NCI-H345 (cell line): ENCODE results near the gene KCNQ1.

Experiments used
- DNase-seq: peaks from one replicate; lab custom pipeline; 2025; lab: John Stamatoyannopoulos, UW

The KCNQ1 gene

GRCh38 chr11:2824851-2825250 is 380.0 kb downstream of the KCNQ1 start:
- DNase-seq: no peak

- DNase-seq: no peak
Measured at GRCh38 chr11:2825261-2825888, 380.6 kb downstream of the KCNQ1 start.

- no peak for DNase-seq
Measured at GRCh38 chr11:2825889-2826678, 381.3 kb downstream of the KCNQ1 start.

GRCh38 chr11:2826679-2827056 is 381.9 kb downstream of the KCNQ1 start:
- DNase-seq: no peak

- DNase-seq: no peak
Measured at GRCh38 chr11:2827256-2827655, 382.4 kb downstream of the KCNQ1 start.

GRCh38 chr11:2827792-2828191 is 383.0 kb downstream of the KCNQ1 start:
- DNase-seq: no peak

- DNase-seq: no peak
Measured at GRCh38 chr11:2828585-2829330, 383.9 kb downstream of the KCNQ1 start.

GRCh38 chr11:2830030-2830812 is 385.4 kb downstream of the KCNQ1 start:
- DNase-seq: no peak

- no peak for DNase-seq
Measured at GRCh38 chr11:2830886-2831285, 386.1 kb downstream of the KCNQ1 start.

GRCh38 chr11:2831781-2832532 is 387.1 kb downstream of the KCNQ1 start:
- DNase-seq: no peak

GRCh38 chr11:2832533-2833020 is 387.8 kb downstream of the KCNQ1 start:
- DNase-seq: no peak

- DNase-seq: no peak
Measured at GRCh38 chr11:2833051-2833715, 388.4 kb downstream of the KCNQ1 start.

GRCh38 chr11:2833716-2834502 is 389.1 kb downstream of the KCNQ1 start:
- DNase-seq: no peak

GRCh38 chr11:2834503-2835273 is 389.9 kb downstream of the KCNQ1 start:
- no peak for DNase-seq

GRCh38 chr11:2835296-2835695 is 390.5 kb downstream of the KCNQ1 start:
- no peak for DNase-seq

- no peak for DNase-seq
Measured at GRCh38 chr11:2835751-2836150, 390.9 kb downstream of the KCNQ1 start.

- DNase-seq: no peak
Measured at GRCh38 chr11:2836315-2837095, 391.7 kb downstream of the KCNQ1 start.

GRCh38 chr11:2837096-2837601 is 392.3 kb downstream of the KCNQ1 start:
- no peak for DNase-seq
